OCI-LY3 (cell line): Measurements from ENCODE around the gene ABCA4.

Experiments
- CTCF ChIP-seq: fragments of 200-600, 300-600 bp; sonication (generic); IDR thresholded peaks from 2 replicates; pipeline ENCODE4 v1.5.1; 2014; ENCODE audit warnings: antibody characterized with exemption, low read length, low read depth
- EZH2phosphoT487 ChIP-seq: fragments of 200-600 bp; shearing (Covaris generic); IDR thresholded peaks from 2 replicates; pipeline ENCODE4 v1.6.1; 2018; ENCODE audit warnings: antibody characterized with exemption, mixed run types, low read depth

- TF ChIP-seq CTCF (no peak), EZH2phosphoT487 (no peak)
These were observed 123.2 kb downstream of the ABCA4 start for GRCh38 chr1:93997756-93998155.
